ENCODE results near the gene UBAC1. TPM values are rescaled to one million over a fixed set of nuclear protein-coding genes. Genes with fewer than 3 reads are reported as not detected.

UBAC1 gene
- total RNA-seq, 1 donor from 2014 or later: 41.9 TPM

DNA sequence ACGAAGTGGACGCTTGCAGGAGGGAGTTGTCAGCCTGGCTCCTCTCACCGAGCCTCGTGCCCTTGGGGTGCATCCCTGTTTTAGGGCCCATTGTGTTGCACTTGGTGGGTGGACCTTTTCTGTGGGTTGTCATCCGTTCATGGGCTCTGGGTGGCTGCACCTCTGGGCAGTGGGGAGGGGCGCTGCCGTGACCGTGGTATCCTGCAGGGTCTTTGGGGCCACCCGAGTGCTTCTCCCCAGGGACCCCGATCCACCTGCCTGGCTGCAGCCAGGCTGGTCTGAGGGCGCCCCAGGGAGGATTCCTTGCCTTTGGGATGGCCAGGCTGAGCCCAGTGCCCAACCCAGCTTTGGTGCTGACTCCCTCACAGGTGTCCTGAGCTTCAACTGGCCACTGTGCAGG, 41.0 kb upstream of the UBAC1 start:
- no peaks in the 10 kb centered on the region for H3K36me3 Mint-ChIP-seq (ENCODE audit: low read depth)
- H3K4me3 Mint-ChIP-seq: no peak overlapping the region
- no peak overlapping the region for H3K27ac Mint-ChIP-seq
- intact Hi-C loops (cut with micrococcal nuclease): no loop called here
- no peaks in the 10 kb centered on the region for H3K4me1 Mint-ChIP-seq (ENCODE audit: low read depth)
- H3K9me3 Mint-ChIP-seq: no peaks in the 10 kb centered on the region
- no peak for DNase-seq (ENCODE audit: low spot score)
- H3K27me3 Mint-ChIP-seq (ENCODE audit: insufficient read depth): no peaks in the 10 kb centered on the region

DNA sequence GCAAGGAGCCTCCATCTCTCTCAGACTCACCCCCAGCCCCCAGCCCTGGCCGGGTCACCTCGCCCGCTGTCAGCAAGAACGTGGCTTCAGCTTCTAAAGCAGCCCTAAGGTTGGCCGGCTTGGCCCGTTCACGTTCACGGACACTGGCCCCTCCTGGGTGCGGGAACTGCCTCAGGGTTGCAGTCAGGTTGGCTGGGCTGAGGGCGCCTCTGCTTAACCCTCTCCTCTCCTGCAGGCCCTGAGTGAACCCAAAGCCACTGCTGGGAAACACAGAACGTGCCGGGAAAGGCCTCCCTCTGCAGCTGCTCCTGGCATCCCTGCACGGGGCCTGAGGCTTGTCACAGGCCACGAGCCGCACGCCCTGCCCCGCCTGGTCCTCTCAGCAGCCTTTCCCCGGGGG, 40.1 kb upstream of the UBAC1 start:
- DNase-seq (ENCODE audit: low spot score): no peak
- Mint-ChIP-seq H3K27me3 (ENCODE audit: insufficient read depth) (no peaks in the 10 kb centered on the region), H3K36me3 (ENCODE audit: low read depth) (no peaks in the 10 kb centered on the region), H3K4me3 (no peak overlapping the region), H3K4me1 (ENCODE audit: low read depth) (no peaks in the 10 kb centered on the region), H3K9me3 (no peaks in the 10 kb centered on the region), H3K27ac (no peak overlapping the region)
- intact Hi-C loops (cut with micrococcal nuclease): no loop called here

DNA sequence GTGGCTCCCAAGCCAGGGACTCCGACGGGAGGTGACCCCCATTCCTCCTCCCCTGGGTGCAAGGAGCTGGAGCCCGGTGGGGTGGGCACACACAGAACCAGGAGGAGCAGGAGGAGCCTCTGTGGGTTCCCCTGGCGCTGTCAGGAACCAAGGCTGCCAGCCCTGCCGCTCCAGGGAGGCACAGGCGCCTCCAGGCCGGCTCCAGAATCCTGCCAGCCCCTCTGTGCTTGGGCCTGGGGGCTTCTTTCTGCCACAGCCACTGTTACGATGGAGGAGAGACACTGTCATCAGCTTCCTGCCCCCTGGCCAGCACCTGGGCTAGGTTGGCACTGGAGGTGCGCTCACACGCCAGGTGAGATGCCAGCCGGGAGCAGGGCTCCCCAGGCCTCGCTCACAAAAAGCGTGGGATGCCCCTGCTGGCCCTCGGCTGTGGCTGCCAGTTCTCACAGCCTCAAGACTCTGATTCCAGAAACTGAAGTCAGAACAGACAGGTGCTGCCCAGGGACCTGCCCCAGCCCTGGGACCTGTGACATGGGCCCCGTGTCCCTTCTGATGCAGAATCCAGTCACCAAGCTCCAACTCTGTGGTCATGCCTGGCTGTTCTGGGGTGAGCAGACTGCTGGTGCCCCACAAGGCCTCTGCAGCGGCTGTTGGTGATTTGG, 37.4 kb upstream of the UBAC1 start:
- no peak overlapping the region for H3K4me3 Mint-ChIP-seq
- DNase-seq (ENCODE audit: low spot score): no peak
- no peaks in the 10 kb centered on the region for H3K27me3 Mint-ChIP-seq (ENCODE audit: insufficient read depth)
- H3K36me3 Mint-ChIP-seq (ENCODE audit: low read depth): no peaks in the 10 kb centered on the region
- H3K27ac Mint-ChIP-seq: no peak overlapping the region
- intact Hi-C loops (cut with micrococcal nuclease): no loop called here
- H3K4me1 Mint-ChIP-seq (ENCODE audit: low read depth): no peaks in the 10 kb centered on the region
- H3K9me3 Mint-ChIP-seq: no peaks in the 10 kb centered on the region

DNA sequence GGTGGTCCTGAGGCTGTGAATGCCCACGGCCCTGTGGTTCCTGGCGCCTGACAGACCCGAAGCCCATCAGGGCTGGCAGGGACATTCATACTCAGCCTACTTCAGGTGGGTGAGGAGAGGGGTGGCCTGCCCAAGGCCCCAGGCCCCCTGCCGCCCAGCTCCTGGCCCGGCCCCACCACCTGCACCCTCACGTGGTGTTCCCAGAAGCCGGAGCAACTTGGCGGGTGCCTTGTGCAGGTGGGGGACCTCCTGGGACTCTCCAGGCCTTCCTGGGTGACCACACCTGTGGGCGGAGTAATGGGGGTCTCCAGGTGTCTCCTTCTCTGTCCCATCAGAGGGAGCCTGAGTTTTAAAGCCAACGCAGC, 36.8 kb upstream of the UBAC1 start:
- intact Hi-C loops (cut with micrococcal nuclease): no loop called here
- DNase-seq (ENCODE audit: low spot score): no peak
- no peaks in the 10 kb centered on the region for H3K36me3 Mint-ChIP-seq (ENCODE audit: low read depth)
- no peak overlapping the region for H3K27ac Mint-ChIP-seq
- no peak overlapping the region for H3K4me3 Mint-ChIP-seq
- no peaks in the 10 kb centered on the region for H3K4me1 Mint-ChIP-seq (ENCODE audit: low read depth)
- H3K9me3 Mint-ChIP-seq: no peaks in the 10 kb centered on the region
- H3K27me3 Mint-ChIP-seq (ENCODE audit: insufficient read depth): no peaks in the 10 kb centered on the region

DNA sequence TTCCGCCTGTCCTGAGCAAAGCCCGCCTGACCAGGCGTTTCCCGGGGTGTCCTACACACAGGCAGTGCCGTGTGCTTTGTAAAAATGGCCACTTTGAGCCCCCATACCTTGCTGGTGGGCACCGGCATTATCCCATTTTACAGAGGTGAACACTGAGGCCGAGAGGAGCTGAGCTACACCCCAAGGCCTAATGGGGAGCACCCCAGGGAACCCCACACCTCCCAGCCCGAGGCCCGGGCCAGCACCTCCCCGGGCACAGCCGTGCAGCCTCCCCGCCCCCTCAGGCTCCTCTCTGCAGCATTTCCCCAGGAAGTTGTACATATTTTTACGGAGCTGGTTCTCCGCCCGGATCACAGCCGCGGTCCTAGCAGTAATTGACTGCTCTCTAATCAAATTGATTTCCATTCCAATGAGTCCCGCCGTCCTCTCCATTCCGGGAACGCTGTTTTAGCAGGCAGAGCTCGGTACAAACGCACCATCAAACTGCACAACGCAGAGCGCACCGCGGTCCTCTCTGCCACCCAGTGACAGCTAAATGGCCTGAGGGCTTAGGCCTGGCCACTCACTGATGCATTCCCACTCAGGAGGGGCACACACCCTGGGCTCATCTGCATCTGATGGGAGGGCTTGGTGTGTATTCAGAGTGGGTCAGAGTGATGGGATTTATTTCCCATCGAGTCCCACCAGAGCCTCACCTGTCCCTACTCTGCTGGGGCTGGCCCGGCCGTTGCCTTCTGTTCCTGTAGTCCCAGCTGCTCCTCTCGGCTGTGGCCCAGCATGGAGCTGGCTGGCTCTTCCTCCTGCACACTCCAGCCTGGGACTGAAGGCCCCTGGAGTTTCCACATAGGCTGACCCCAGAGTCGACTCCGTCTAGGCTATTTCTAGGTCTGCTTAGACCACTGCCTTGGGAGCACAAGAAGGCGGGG, 36.2 kb upstream of the UBAC1 start:
- H3K4me1 Mint-ChIP-seq (ENCODE audit: low read depth): no peaks in the 10 kb centered on the region
- H3K36me3 Mint-ChIP-seq (ENCODE audit: low read depth): no peaks in the 10 kb centered on the region
- no peak overlapping the region for H3K27ac Mint-ChIP-seq
- no peak for DNase-seq (ENCODE audit: low spot score)
- no peaks in the 10 kb centered on the region for H3K9me3 Mint-ChIP-seq
- no peak overlapping the region for H3K4me3 Mint-ChIP-seq
- H3K27me3 Mint-ChIP-seq (ENCODE audit: insufficient read depth): no peaks in the 10 kb centered on the region
- intact Hi-C loops (cut with micrococcal nuclease): no loop called here

DNA sequence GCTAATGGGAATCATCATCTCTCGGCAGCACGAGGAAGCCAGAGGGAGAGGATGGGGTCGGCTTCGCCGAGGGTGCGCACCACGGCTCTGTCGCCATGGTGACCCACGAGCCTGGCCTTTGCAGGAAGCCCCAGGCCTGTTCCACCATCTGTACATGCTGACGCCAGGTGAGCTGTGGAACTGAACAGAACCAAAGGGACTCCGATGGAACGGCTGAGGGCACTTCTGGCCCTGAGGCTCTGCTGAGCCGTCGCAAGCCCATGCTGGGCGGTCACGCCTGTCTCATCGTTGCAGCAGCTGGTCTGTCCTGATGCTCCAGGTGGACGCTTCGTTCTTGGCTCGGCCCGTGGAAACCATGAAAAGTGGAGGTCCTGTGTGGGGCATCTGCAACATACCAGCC, 34.6 kb upstream of the UBAC1 start:
- H3K27me3 Mint-ChIP-seq (ENCODE audit: insufficient read depth): no peaks in the 10 kb centered on the region
- H3K4me1 Mint-ChIP-seq (ENCODE audit: low read depth): no peaks in the 10 kb centered on the region
- no peaks in the 10 kb centered on the region for H3K9me3 Mint-ChIP-seq
- no peak overlapping the region for H3K27ac Mint-ChIP-seq
- intact Hi-C loops (cut with micrococcal nuclease): no loop called here
- no peaks in the 10 kb centered on the region for H3K36me3 Mint-ChIP-seq (ENCODE audit: low read depth)
- no peak overlapping the region for H3K4me3 Mint-ChIP-seq
- DNase-seq (ENCODE audit: low spot score): no peak

DNA sequence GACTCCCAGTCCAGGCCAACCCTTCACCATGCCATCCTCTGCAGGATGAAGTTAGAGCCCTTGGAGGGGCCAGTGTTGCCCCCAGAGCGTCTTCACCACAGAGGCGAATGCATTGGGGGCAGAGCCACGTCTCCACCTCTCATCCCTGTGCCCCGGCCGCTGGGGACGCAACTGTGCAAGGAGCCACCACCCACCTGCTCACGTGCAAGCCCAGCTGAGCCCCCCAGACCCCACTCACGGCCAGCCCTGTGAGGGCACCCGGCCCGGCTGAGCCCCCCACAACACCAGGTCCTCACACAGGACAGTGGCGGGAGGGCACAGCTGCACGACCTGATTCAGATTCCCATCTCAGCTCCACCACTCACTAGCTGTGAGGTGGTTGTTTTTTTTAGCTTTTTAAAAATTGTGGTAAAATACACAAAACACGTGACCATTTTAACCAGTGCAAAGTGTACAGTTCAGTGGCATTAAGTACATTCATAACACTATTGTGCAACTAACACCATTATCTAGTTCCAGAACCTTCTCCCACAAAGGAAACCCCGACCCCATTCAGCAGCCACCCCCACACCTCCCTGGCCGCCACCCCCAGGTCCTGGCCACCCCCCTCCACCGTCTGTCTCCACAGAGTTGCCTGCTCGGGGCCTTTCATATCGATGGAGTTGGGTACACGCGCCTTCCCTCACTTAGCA, 33.5 kb upstream of the UBAC1 start:
- DNase-seq (ENCODE audit: low spot score): no peak
- Mint-ChIP-seq H3K4me1 (ENCODE audit: low read depth) (no peaks in the 10 kb centered on the region), H3K4me3 (no peak overlapping the region), H3K27me3 (ENCODE audit: insufficient read depth) (no peaks in the 10 kb centered on the region), H3K27ac (no peak overlapping the region), H3K9me3 (no peaks in the 10 kb centered on the region), H3K36me3 (ENCODE audit: low read depth) (no peaks in the 10 kb centered on the region)
- intact Hi-C loops (cut with micrococcal nuclease): no loop called here

DNA sequence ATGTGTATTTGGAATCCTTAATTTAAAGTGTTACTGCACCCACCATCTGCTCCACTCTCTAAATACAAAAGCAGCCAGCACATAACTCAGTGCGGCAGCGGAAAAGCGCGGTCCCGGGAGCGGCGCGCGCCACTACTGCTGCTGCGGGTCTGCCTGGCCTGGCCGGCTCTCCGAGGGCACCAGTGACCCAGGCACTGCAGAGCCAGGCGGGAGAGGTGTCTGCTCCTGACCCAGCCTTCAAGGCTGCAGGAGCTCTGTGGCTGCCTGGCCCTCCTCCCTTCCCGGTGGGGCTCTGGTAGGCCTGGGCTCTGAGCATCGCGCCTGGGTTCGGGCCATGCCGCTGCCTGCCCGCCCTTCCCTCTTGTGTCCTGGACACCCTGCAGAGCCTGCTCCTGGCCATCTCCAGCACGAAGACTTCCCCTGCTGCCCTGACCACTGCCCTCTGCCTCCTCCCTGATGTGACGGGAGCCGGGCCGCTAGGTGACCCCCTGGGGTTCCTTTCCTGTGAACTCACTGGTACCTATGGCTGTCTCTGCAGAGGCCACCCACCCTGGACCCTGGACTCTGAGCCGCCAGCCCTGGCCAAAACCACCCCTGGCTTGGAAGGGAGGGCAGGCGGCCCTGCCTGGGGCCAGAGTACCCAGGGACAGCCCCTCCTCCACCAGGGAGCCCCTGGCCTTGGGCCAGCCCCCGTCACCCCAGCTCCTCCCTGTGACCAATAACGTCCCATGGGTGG, 32.8 kb upstream of the UBAC1 start:
- Mint-ChIP-seq H3K27me3 (ENCODE audit: insufficient read depth) (no peaks in the 10 kb centered on the region), H3K4me1 (ENCODE audit: low read depth) (no peaks in the 10 kb centered on the region), H3K27ac (no peak overlapping the region), H3K4me3 (no peak overlapping the region), H3K36me3 (ENCODE audit: low read depth) (no peaks in the 10 kb centered on the region), H3K9me3 (no peaks in the 10 kb centered on the region)
- intact Hi-C loops (cut with micrococcal nuclease): no loop called here
- no peak for DNase-seq (ENCODE audit: low spot score)

DNA sequence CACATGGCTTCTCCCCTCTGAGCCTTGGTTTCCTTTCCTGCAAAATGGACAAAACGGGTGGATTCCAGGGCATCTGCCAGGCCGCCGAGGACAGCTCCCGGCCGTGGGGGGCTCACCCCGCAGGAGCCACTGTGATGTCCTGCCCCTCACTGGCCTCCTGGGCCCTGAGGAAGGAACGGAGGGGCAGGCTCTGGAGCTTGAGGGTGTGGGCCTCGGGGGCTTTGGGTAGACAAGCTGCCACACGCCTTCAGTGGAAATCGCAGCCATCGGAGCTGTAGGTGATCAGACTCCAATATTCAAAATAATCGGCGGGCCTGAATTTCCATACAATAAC, 32.2 kb upstream of the UBAC1 start:
- no peak overlapping the region for H3K4me3 Mint-ChIP-seq
- no peaks in the 10 kb centered on the region for H3K27me3 Mint-ChIP-seq (ENCODE audit: insufficient read depth)
- H3K9me3 Mint-ChIP-seq: no peaks in the 10 kb centered on the region
- no peaks in the 10 kb centered on the region for H3K36me3 Mint-ChIP-seq (ENCODE audit: low read depth)
- no peak for DNase-seq (ENCODE audit: low spot score)
- intact Hi-C loops (cut with micrococcal nuclease): no loop called here
- H3K27ac Mint-ChIP-seq: no peak overlapping the region
- no peaks in the 10 kb centered on the region for H3K4me1 Mint-ChIP-seq (ENCODE audit: low read depth)

DNA sequence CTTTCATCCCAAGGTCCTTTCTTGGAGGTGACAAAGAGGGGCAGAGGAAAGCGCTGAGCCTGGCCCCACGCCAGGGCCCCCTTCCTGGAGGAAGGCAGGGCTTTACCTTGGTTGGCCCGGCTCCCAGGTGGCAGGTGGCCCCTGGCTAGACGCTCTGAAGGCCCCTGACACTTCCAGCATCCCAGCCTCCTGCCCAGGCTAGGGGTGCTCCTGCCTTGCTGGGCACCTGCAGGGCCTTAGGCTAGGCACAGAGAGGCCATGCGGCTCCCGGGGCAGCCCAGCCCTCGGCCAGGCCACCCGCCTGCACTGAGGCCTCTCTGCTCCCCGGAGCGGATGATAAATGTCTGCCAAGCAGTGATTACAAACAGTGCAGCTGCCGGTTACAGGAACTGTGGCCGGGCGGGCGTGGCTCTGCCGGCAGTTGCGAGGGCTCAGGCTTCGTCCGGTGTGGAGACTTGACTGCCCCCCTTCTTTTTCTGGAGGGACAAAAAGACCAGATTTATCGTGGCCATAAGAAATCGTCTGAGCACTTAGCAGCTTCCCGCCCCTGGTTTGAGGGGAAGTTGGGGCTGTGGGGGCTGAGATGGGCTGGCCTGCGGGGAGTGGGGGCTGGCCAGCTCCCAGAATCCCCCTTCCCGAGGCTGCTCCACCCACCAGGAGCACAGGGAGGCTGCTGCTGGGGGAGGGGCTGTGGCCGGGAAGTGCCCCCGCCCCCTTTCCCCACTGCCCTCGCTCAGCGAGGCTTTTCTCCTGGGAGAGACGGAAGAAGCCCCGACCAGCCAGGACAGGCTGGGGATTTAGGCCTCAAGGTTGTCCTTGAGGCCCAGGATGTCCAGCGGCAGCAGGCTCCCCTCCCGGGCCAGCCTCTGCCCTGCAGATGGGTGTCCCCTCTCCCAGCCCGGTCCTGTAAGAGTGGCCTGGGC, 31.6 kb upstream of the UBAC1 start:
- H3K27me3 Mint-ChIP-seq (ENCODE audit: insufficient read depth): no peaks in the 10 kb centered on the region
- peak; percentile 18 for DNase-seq (ENCODE audit: low spot score)
- no peak overlapping the region for H3K4me3 Mint-ChIP-seq
- no peaks in the 10 kb centered on the region for H3K4me1 Mint-ChIP-seq (ENCODE audit: low read depth)
- no peaks in the 10 kb centered on the region for H3K36me3 Mint-ChIP-seq (ENCODE audit: low read depth)
- intact Hi-C loops (cut with micrococcal nuclease): no loop called here
- no peaks in the 10 kb centered on the region for H3K9me3 Mint-ChIP-seq
- no peak overlapping the region for H3K27ac Mint-ChIP-seq

DNA sequence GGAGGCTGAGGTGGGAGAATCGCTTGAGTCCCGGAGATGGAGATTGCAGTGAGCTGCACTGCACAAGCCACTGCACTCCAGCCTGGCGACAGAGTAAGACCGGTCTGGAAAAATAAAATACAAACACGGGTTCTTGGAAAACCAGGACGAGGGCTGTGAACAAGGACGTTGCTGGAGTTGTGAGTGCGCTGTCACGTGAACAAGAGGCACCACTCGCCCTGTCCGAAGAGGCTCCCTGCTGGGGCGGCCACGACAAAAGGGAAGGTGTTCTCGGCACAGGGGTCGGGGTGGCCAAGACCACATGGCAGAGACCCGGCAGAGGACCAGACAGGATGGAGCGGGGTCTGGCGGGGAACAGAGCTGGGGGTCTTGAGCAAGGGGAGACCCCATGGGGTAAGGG, 30.6 kb upstream of the UBAC1 start:
- no peak for DNase-seq (ENCODE audit: low spot score)
- Mint-ChIP-seq H3K27me3 (ENCODE audit: insufficient read depth) (no peaks in the 10 kb centered on the region), H3K9me3 (no peaks in the 10 kb centered on the region), H3K4me1 (ENCODE audit: low read depth) (no peaks in the 10 kb centered on the region), H3K36me3 (ENCODE audit: low read depth) (no peaks in the 10 kb centered on the region), H3K27ac (no peak overlapping the region), H3K4me3 (no peak overlapping the region)
- intact Hi-C loops (cut with micrococcal nuclease): no loop called here

Measured in activated T-helper 1 cell treated with anti-CD3 and anti-CD28 coated beads, Interleukin-12 subunit alpha, Interleukin-12 subunit beta, Interleukin-2, Interleukin-4 antibody, amounts not matched to agents 30 ng/mL and 10 ng/mL and 1 ng/mL, durations not matched to agents 14 hours and 24 hours and 36 hours (primary cell).